GM23338 (cell line): ENCODE measurements around the gene HVCN1. TPM values are rescaled to one million over a fixed set of nuclear protein-coding genes. Genes with fewer than 3 reads are reported as not detected.

Source experiments
- ATAC-seq: fragments of 200-7000 bp; cut with Tn5 transposase; 3 replicates; pipeline ENCODE4 v1.9.1; 2020
- DNase-seq: peaks from one replicate; pipeline ENCODE4 v3.0.0-alpha.2; 2015; ENCODE audit warnings: low spot score
- H2AFZ ChIP-seq: fragments of 200-600 bp; sonication (generic); 2 replicates; pipeline ENCODE4 v1.8.0; 2016; ENCODE audit warnings: antibody characterized with exemption, mild to moderate bottlenecking, moderate library complexity
- H3F3A ChIP-seq: fragments of 200-600 bp; sonication (generic); replicated peaks from 2 replicates; pipeline ENCODE4 v1.8.0; 2017; ENCODE audit warnings: antibody characterized with exemption, mixed run types, low read depth
- H3K27ac ChIP-seq: fragments of 200-600 bp; sonication (generic); 2 replicates; pipeline ENCODE4 v1.6.1; 2016; ENCODE audit warnings: low read depth
- H3K27me3 ChIP-seq: fragments of 200-600 bp; sonication (generic); 2 replicates; pipeline ENCODE4 v1.8.0; 2016; ENCODE audit warnings: mild to moderate bottlenecking, mixed run types, moderate library complexity; ENCODE audit not compliant: insufficient read depth
- H3K36me3 ChIP-seq: fragments of 200-600 bp; sonication (generic); 2 replicates; pipeline ENCODE4 v1.8.0; 2016; ENCODE audit warnings: mild to moderate bottlenecking; ENCODE audit not compliant: insufficient read depth
- H3K4me1 ChIP-seq: fragments of 200-600 bp; sonication (generic); 2 replicates; pipeline ENCODE4 v1.8.0; 2016; ENCODE audit warnings: mild to moderate bottlenecking, moderate library complexity; ENCODE audit not compliant: insufficient read depth
- H3K4me2 ChIP-seq: fragments of 200-600 bp; sonication (generic); 2 replicates; pipeline ENCODE4 v1.7.1; 2017; ENCODE audit warnings: mixed run types
- H3K4me3 ChIP-seq: fragments of 200-600 bp; sonication (generic); 2 replicates; pipeline ENCODE4 v1.6.1; 2016; ENCODE audit warnings: mixed run types
- H3K79me2 ChIP-seq: fragments of 200-600 bp; sonication (generic); replicated peaks from 2 replicates; pipeline ENCODE4 v1.8.0; 2017; ENCODE audit warnings: mild to moderate bottlenecking; ENCODE audit not compliant: insufficient read depth
- H3K9me2 ChIP-seq: fragments of 200-600 bp; sonication (generic); 2 replicates; pipeline ENCODE4 v1.8.0; 2017; ENCODE audit not compliant: insufficient read depth
- H4K20me1 ChIP-seq: fragments of 200-600 bp; sonication (generic); replicated peaks from 2 replicates; pipeline ENCODE4 v1.8.0; 2017; ENCODE audit warnings: mild to moderate bottlenecking; ENCODE audit not compliant: insufficient read depth
- H3K27ac Mint-ChIP-seq: 2 replicates; pipeline ENCODE4 v1.8.0; 2020; ENCODE audit warnings: inconsistent platforms, mild to moderate bottlenecking, moderate library complexity, mixed read lengths
- H3K27me3 Mint-ChIP-seq: 3 replicates; pipeline ENCODE4 v1.8.0; 2022; ENCODE audit warnings: low read depth, mild to moderate bottlenecking, moderate library complexity, mixed read lengths, inconsistent platforms; ENCODE audit not compliant: insufficient read depth, poor library complexity
- H3K36me3 Mint-ChIP-seq: 3 replicates; pipeline ENCODE4 v1.8.0; 2021; ENCODE audit warnings: low read depth, mild to moderate bottlenecking, inconsistent platforms, moderate library complexity, mixed read lengths
- H3K4me1 Mint-ChIP-seq: 3 replicates; pipeline ENCODE4 v1.8.0; 2020; ENCODE audit warnings: mild to moderate bottlenecking, inconsistent platforms, mixed read lengths
- H3K4me3 Mint-ChIP-seq: 3 replicates; pipeline ENCODE4 v1.8.0; 2021; ENCODE audit warnings: moderate library complexity, mild to moderate bottlenecking, inconsistent platforms, mixed read lengths
- H3K9me3 Mint-ChIP-seq: 3 replicates; pipeline ENCODE4 v1.8.0; 2020; ENCODE audit warnings: moderate library complexity, mild to moderate bottlenecking, inconsistent platforms, mixed read lengths
- CREB1 ChIP-seq: fragments of 250-450 bp; sonication (Bioruptor Pico); IDR thresholded peaks from 2 replicates; pipeline ENCODE4 v1.5.0; 2020; ENCODE audit warnings: low read depth, mild to moderate bottlenecking, moderate library complexity
- EZH2phosphoT487 ChIP-seq: fragments of 200-600 bp; sonication (generic); IDR thresholded peaks from one replicate; pipeline ENCODE4 v1.8.1; 2018; ENCODE audit warnings: antibody characterized with exemption; ENCODE audit not compliant: unreplicated experiment
- JUNB ChIP-seq: IDR thresholded peaks from one replicate; pipeline ENCODE4 v1.6.1; 2016; ENCODE audit warnings: antibody characterized with exemption; ENCODE audit not compliant: unreplicated experiment
- POLR2AphosphoS5 ChIP-seq: IDR thresholded peaks from 2 replicates; pipeline ENCODE4 v1.6.1; 2016; ENCODE audit warnings: antibody characterized with exemption, low read depth
- STAT1 ChIP-seq: IDR thresholded peaks from one replicate; pipeline ENCODE4 v1.6.1; 2016; ENCODE audit warnings: antibody characterized with exemption; ENCODE audit not compliant: unreplicated experiment
- ZNF114 ChIP-seq: fragments of 250-450 bp; sonication (Bioruptor Pico); IDR thresholded peaks from 2 replicates; pipeline ENCODE4 v1.5.0; 2020; ENCODE audit warnings: mild to moderate bottlenecking, moderate library complexity
- ZNF331 ChIP-seq: fragments of 250-450 bp; sonication (Bioruptor Pico); IDR thresholded peaks from 2 replicates; pipeline ENCODE4 v1.5.0; 2020; ENCODE audit warnings: low read depth, mild to moderate bottlenecking, moderate library complexity
- polyA plus RNA-seq: library from polyadenylated mRNA; unstranded; fragments of >200 nt; fragmentation: Nextera tagmentation; extraction: Ambion mirVana; gene quantifications from 2 replicates; pipeline ENCODE4 v1.2.1, GENCODE V29; 2016
- total RNA-seq: library from RNA; depleted of rRNA; stranded (reverse); fragments of >200 nt; shearing (Covaris generic); gene quantifications from 2 replicates; pipeline ENCODE4 v1.2.3, GENCODE V29; 2014
- TF ChIP-seq, protein P1 (sequence below): IDR thresholded peaks from 2 replicates; pipeline ENCODE4 v1.6.1; 2016; ENCODE audit warnings: antibody characterized with exemption
- TF ChIP-seq, protein P2 (sequence below): IDR thresholded peaks from one replicate; pipeline ENCODE4 v1.6.1; 2018; ENCODE audit warnings: antibody characterized with exemption; ENCODE audit not compliant: unreplicated experiment
- TF ChIP-seq, protein P3 (sequence below), 2 experiments: fragments of 200-600 bp in 1 of 2; sonication (generic) in 1 of 2; conservative IDR thresholded peaks; 2 replicates each; pipeline versions ENCODE4 v1.5.1 to v1.6.1; 2016 to 2017; ENCODE audit warnings: antibody characterized with exemption in 2 of 2, low read depth in 2 of 2, mild to moderate bottlenecking in 2 of 2, moderate library complexity in 1 of 2

The HVCN1 gene
- total and polyA plus RNA-seq, 2 experiments from 2014 or later: 10.4 to 10.7 TPM

DNA sequence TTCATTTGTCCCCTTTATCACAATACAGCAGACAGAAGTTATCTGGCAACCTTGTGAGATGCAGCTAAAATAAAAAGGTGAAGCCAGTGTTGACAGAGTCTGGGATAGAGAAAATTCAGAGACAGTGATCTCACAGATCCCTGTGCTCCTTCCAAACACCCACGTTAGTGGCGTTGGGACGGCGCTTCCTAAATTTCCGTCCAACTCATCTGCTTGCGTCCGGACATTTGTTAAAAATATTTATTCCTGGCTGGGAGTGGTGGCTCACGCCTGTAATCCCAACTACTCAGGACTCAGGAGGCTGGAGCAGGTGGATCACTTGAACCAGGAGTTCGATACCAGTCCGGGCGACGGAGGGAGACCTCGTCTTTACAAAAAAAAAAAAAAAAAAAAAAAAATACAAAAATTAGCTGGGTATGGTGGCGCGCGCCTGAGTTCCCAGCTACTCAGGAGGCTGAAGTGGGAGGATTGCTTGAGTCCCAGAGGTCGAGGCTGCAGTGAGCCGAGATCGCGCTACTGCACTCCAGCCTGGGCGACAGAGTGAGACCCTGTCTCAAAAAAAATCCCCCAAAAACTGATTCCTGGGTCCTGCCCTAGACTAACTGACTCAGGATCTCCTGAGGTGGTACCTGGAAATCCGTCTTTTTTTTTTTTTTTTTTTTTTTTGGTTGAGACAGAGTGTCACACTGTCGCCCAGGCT lies 75.7 kb downstream of the HVCN1 start:
- DNase-seq: no peak
- H3K27ac Mint-ChIP-seq: no peak overlapping the region
- peak overlapping the region; percentile 79 for H3K4me3 ChIP-seq
- H3K79me2 ChIP-seq: no peaks in the 10 kb centered on the region
- peak; percentile 29 for ATAC-seq
- peak overlapping the region; percentile 89 for H3K4me2 ChIP-seq
- H3K27me3 Mint-ChIP-seq: peaks cover 4% of the 10 kb centered on the region
- H3K9me2 ChIP-seq: no peaks in the 10 kb centered on the region
- H3K36me3 Mint-ChIP-seq: no peaks in the 10 kb centered on the region
- no peaks in the 10 kb centered on the region for H3F3A ChIP-seq
- no peaks in the 10 kb centered on the region for H3K36me3 ChIP-seq
- H3K27ac ChIP-seq: no peak overlapping the region
- TF ChIP-seq STAT1: no peak
- no peak for TF ChIP-seq ZNF114 (CRISPR knock-in tag)
- TF ChIP-seq, protein P1, sequence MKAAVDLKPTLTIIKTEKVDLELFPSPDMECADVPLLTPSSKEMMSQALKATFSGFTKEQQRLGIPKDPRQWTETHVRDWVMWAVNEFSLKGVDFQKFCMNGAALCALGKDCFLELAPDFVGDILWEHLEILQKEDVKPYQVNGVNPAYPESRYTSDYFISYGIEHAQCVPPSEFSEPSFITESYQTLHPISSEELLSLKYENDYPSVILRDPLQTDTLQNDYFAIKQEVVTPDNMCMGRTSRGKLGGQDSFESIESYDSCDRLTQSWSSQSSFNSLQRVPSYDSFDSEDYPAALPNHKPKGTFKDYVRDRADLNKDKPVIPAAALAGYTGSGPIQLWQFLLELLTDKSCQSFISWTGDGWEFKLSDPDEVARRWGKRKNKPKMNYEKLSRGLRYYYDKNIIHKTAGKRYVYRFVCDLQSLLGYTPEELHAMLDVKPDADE: no peak
- TF ChIP-seq POLR2AphosphoS5: no peak
- no peak for TF ChIP-seq CREB1
- no peak for TF ChIP-seq ZNF331
- TF ChIP-seq JUNB: no peak
- TF ChIP-seq EZH2phosphoT487: no peak
- H4K20me1 ChIP-seq: no peaks in the 10 kb centered on the region
- H3K4me1 Mint-ChIP-seq: peaks cover 3% of the 10 kb centered on the region; the same call in 2 of the 3 replicates
- H3K9me3 Mint-ChIP-seq: no peaks in the 10 kb centered on the region
- H2AFZ ChIP-seq: peak overlapping the region; percentile 82
- peak overlapping the region; percentile 83 for H3K4me3 Mint-ChIP-seq
- peaks cover 4% of the 10 kb centered on the region for H3K4me1 ChIP-seq
- no peaks in the 10 kb centered on the region for H3K27me3 ChIP-seq

DNA sequence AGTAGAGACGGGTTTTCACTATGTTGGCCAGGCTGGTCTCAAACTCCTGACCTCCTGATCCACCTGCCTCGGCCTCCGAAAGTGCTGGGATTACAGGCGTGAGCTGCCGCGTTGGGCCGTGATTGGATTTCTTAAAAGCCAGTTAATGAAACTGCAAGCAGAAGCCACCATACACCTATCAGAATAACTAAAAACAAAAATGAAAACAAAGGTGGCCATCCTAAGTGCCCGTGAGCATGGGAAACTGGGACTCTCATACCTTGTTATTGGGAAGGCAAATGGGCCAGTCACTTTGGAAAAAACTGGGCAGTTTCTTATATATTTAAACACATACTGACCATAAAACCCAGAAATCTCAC lies 82.7 kb downstream of the HVCN1 start:
- Histone ChIP-seq H3K27ac (no peak overlapping the region), H3K79me2 (no peaks in the 10 kb centered on the region), H3K9me2 (no peaks in the 10 kb centered on the region), H3F3A (no peaks in the 10 kb centered on the region), H3K4me2 (no peak overlapping the region), H3K4me1 (no peaks in the 10 kb centered on the region), H3K36me3 (no peaks in the 10 kb centered on the region), H3K27me3 (no peaks in the 10 kb centered on the region), H4K20me1 (no peaks in the 10 kb centered on the region), H3K4me3 (no peak overlapping the region), H2AFZ (no peak overlapping the region)
- DNase-seq: no peak
- Mint-ChIP-seq H3K9me3 (no peaks in the 10 kb centered on the region; the same call in 2 of the 3 replicates), H3K27ac (no peak overlapping the region), H3K27me3 (peaks cover 2% of the 10 kb centered on the region), H3K4me1 (no peaks in the 10 kb centered on the region), H3K4me3 (no peak overlapping the region), H3K36me3 (no peaks in the 10 kb centered on the region)
- no peak for ATAC-seq
- TF ChIP-seq, protein P2, sequence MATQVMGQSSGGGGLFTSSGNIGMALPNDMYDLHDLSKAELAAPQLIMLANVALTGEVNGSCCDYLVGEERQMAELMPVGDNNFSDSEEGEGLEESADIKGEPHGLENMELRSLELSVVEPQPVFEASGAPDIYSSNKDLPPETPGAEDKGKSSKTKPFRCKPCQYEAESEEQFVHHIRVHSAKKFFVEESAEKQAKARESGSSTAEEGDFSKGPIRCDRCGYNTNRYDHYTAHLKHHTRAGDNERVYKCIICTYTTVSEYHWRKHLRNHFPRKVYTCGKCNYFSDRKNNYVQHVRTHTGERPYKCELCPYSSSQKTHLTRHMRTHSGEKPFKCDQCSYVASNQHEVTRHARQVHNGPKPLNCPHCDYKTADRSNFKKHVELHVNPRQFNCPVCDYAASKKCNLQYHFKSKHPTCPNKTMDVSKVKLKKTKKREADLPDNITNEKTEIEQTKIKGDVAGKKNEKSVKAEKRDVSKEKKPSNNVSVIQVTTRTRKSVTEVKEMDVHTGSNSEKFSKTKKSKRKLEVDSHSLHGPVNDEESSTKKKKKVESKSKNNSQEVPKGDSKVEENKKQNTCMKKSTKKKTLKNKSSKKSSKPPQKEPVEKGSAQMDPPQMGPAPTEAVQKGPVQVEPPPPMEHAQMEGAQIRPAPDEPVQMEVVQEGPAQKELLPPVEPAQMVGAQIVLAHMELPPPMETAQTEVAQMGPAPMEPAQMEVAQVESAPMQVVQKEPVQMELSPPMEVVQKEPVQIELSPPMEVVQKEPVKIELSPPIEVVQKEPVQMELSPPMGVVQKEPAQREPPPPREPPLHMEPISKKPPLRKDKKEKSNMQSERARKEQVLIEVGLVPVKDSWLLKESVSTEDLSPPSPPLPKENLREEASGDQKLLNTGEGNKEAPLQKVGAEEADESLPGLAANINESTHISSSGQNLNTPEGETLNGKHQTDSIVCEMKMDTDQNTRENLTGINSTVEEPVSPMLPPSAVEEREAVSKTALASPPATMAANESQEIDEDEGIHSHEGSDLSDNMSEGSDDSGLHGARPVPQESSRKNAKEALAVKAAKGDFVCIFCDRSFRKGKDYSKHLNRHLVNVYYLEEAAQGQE: no peak
- TF ChIP-seq CREB1 (no peak), POLR2AphosphoS5 (no peak), ZNF114 (CRISPR knock-in tag) (no peak)
- TF ChIP-seq, protein P3, sequence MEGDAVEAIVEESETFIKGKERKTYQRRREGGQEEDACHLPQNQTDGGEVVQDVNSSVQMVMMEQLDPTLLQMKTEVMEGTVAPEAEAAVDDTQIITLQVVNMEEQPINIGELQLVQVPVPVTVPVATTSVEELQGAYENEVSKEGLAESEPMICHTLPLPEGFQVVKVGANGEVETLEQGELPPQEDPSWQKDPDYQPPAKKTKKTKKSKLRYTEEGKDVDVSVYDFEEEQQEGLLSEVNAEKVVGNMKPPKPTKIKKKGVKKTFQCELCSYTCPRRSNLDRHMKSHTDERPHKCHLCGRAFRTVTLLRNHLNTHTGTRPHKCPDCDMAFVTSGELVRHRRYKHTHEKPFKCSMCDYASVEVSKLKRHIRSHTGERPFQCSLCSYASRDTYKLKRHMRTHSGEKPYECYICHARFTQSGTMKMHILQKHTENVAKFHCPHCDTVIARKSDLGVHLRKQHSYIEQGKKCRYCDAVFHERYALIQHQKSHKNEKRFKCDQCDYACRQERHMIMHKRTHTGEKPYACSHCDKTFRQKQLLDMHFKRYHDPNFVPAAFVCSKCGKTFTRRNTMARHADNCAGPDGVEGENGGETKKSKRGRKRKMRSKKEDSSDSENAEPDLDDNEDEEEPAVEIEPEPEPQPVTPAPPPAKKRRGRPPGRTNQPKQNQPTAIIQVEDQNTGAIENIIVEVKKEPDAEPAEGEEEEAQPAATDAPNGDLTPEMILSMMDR (conservative IDR thresholded peaks at IDR 0.05; ENCODE audit: low read depth in 2 of 2): no peak
